Frontal cortex (tissue), 4 donors: ENCODE data around the gene TSPOAP1. TPM values are rescaled to one million over a fixed set of nuclear protein-coding genes. Genes with fewer than 3 reads are reported as not detected.
"Not testable (repeated sequence)": the region's sequence is repeated elsewhere in the genome, so short reads cannot be mapped to it uniquely, and the experiment has no call there.

ENCODE experiments used
- DNase-seq, 2 donors: peaks; one replicate each; pipeline ENCODE4 v3.0.0; 2012; ENCODE audit warnings: low spot score in 2 of 2
- FAIRE-seq: peaks from 2 replicates; lab custom pipeline; 2012; peaks lifted over from hg19 to GRCh38; lab: Jason Lieb, UNC
- total RNA-seq: library from RNA; depleted of rRNA; stranded (reverse); fragments of >200 nt; gene quantifications from one replicate; pipeline ENCODE4 v1.2.3, GENCODE V29; 2014
- donor health status: control.
- donor health status: control.
- donor health status: control.

TSPOAP1 gene
- total RNA-seq, 1 donor from 2014 or later = 31.0 TPM

DNA sequence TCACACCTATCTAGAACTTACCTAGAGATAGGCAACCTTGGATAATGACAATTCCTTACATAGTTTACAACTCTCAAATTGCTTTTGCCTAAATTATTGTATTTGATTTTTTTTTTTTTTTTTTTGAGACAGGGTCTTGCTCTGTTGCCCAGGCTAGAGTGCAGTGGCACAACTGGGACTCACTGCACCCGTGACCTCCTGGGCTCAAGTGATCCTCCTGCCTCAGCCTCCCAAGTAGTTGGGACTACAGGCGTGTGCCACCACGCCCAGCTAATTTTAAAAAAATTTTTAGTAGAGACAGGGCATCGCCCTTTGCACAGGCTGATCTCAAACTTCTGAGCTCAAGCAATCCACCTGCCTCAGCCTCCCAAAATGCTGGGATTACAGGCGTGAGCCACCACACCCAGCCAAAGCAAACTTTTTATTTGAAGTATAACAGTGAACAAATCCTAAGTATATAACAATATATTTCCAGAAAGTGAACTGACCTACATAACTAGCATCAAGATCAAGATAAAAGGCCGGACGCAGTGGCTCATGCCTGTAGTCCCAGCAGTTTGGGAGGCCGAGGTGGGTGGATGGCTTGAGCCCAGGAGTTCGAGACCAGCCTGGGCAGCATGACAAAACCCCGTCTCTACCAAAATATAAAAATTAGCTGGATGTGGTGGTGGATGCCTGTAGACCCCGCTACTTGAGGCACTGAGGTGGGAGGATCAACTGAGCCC is 12.7 kb upstream of the TSPOAP1 start:
- not testable (repeated sequence) for DNase-seq, FAIRE-seq

- FAIRE-seq = no peak
Measured at GRCh38 chr17:58340405-58340876, 11.8 kb upstream of the TSPOAP1 start.

DNA sequence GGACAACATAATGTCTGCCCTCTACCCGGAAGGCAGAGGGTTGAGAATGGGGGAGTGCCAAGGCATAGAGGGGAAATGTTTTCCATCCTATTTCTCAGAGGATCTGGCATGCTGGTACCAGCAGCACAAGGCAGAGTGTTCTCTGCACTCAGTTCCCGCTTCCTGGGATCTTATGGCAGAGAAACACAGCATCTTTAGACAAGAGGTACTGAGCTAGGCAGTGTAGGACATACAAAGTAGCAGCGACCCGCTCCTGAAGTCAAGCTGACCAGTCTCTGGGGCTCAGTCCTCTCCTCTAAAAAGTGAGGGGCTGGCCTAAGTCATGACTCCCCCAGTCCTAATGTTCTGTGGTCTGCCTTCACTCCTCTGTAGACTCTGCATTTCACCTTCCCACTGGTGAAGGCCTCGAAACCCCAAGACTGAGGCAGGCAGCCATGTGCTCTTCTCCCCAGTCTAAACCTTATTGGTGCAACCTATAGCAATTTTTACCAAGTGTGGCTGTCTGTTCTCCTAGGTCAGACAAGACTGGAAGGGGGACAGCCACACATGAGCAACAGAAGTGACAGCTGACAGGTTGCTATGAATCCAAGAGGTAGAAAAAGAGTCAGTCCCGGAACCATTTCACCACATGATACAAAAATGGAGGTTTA is 11.3 kb upstream of the TSPOAP1 start:
- no peak for DNase-seq
- FAIRE-seq = no peak

More at GRCh38 chr17:58340405-58340876, 11.8 kb upstream of the TSPOAP1 start:
- no peak for DNase-seq

- DNase-seq = no peak
- no peak for FAIRE-seq
Measured at GRCh38 chr17:58338841-58339754, 10.5 kb upstream of the TSPOAP1 start.

DNA sequence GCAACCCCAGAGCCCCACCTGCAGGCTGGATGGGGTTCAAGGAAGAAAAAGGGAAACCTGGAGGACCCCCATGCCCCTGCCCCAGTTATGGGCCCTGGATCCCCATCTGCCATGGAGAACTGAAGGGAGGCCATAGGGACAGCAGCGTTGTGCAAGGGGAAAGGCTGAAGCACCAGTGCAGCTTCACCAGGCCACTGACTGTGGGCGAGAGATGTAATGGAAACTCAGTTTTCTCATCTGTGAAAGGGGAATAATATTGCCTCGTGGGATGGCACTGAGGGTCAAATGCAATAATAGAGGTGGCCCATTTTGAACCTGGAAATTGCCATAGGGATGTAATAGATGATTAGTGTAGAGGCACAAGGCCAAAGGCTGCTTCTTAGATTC is 9.9 kb upstream of the TSPOAP1 start:
- FAIRE-seq (no peak), DNase-seq (no peak)

- DNase-seq (no peak), FAIRE-seq (no peak)
Measured at GRCh38 chr17:58337600-58338453, 9.2 kb upstream of the TSPOAP1 start.

GRCh38 chr17:58337210-58337599 is 8.6 kb upstream of the TSPOAP1 start:
- FAIRE-seq (no peak), DNase-seq (no peak)

DNA sequence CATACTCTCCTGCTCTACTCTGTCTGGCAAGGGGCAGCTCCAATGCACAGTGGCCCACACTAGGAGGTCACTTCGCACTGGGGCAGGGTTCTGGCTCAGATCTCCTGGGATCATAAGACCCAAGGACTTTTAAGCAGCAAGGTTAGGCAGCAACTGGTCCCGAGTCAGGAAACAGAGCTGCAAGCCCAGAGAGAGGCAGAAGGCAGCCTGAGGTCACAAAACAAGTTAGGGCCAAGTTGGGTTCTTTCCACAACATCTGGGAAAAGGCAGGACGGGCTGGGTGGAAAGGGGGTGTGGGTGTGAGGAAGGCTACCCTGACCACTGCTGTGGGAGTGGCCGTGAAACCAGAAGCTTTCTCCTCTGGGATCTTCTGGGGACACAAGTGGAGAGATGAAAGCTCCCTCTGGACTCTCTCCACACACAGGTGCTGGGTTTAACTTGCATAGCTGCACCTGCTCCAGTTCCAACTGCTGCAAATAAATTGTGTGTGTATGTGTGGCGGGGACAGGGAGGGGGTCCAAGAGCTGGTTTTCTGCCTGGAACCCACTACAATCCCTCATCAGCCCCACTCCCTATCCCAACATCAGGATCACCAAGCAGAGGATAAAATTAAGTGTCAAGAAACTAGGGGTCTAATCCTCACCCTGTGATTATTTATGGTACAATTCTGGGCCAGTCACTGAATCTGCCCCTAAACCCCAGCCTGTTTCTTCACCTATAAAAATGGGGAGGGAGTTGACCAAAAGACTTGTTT is 8.0 kb upstream of the TSPOAP1 start:
- FAIRE-seq = no peak
- no peak for DNase-seq

DNA sequence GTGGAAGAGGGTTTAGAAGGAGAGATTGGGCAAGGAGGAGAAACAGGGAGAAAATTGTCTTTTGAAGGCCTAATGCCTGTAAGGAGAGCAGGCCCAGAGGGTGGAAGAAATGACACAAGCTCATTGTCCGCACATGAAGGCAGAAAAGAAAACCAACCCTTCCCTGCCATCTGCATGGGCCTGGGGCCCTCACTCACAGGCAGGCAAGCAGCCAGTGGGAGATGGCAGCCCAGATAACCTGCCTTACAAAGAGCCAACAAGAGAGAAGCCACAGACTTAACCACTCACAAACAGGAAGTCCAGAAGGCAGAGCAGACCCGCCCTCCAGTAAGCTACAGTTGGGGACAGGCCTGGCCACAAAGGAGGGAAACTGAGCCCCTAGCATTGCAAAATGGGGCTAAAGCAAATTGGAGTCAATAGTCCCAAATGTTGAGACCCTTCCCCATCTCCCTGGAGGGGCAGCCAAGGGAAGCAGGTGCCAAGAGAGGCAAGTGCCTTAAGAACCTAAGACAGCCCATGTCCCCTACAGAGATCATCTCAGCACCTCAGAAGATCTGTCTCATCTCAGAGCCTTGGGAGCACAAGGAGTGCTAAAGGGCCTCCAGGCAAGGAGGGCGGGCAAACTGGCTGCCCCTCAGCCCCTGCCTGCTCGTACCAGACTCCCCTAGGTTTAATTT is 7.3 kb upstream of the TSPOAP1 start:
- no peak for FAIRE-seq
- no peak for DNase-seq

DNA sequence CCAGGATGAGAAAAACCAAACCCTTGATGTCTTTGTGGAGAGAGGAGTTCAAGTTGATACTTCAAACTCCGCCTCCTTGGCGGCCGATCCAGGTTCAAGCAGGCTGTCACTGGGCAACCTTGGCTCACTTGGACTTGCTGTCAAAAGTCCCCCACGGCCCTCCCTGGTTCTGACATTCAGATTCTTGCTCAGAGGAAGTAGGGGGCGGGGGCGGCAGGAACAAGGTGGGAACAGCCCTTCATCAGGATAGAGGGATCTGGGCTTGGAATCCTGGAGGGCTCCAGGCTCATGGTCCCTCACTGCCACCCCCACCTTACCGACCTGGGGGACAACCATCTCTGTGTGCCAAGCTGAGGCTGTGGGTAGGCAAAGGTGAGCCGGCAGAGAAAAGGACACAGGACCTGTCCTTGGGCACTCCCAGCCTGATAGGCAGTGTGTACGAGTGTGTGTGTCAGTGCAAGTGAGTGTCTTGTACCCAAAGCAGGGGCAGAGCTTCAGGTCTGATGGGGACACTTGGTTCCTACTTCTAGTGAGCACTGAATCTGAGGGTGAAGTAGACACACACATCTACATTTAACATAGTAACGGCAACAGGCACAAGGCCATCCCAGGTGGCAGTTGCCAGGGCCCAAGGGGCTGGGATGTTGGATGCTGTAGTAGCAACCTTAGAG is 6.6 kb upstream of the TSPOAP1 start:
- no peak for DNase-seq
- FAIRE-seq = no peak

DNA sequence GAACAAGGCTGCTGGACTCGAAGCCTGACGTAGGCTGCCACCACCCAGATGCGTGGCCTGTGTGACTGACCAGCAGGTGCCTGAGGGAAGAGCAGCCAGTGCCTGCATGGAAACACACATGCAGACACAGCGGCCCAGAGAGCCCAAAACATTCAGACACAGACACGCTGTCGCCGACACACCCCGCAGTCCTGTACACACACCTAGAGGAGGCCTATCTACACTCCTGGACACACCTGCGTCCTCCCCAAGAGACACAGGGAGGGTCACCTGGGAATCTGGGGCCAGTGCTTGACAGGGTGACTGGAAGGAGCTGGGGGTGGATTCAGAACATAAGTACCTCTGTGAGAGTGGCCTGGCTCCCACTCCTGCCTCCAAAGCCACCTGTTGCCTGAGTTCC is 6.1 kb upstream of the TSPOAP1 start:
- no peak for DNase-seq
- FAIRE-seq = no peak

DNA sequence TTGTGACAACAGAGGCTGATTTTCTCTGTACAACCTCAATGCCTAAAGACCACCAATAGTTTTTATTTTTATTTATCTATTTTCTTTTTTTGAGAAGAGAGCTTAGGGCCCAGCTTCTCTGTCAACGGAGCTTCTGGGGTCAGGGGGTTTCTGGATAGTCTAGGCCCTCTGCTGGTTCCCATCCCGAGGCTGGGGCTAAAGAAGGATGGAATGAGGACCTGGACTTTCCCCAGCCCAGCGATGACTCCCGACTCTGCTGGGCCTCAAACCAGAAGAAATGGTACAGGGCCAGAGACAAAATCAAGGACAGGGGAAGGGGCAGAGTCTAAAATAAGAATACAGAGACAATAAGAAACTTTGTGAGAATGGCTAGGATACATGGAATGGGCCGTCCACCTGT is 5.7 kb upstream of the TSPOAP1 start:
- DNase-seq = no peak
- FAIRE-seq = no peak

- DNase-seq (no peak), FAIRE-seq (no peak)
Measured at GRCh38 chr17:58333736-58334207, 5.2 kb upstream of the TSPOAP1 start.

DNA sequence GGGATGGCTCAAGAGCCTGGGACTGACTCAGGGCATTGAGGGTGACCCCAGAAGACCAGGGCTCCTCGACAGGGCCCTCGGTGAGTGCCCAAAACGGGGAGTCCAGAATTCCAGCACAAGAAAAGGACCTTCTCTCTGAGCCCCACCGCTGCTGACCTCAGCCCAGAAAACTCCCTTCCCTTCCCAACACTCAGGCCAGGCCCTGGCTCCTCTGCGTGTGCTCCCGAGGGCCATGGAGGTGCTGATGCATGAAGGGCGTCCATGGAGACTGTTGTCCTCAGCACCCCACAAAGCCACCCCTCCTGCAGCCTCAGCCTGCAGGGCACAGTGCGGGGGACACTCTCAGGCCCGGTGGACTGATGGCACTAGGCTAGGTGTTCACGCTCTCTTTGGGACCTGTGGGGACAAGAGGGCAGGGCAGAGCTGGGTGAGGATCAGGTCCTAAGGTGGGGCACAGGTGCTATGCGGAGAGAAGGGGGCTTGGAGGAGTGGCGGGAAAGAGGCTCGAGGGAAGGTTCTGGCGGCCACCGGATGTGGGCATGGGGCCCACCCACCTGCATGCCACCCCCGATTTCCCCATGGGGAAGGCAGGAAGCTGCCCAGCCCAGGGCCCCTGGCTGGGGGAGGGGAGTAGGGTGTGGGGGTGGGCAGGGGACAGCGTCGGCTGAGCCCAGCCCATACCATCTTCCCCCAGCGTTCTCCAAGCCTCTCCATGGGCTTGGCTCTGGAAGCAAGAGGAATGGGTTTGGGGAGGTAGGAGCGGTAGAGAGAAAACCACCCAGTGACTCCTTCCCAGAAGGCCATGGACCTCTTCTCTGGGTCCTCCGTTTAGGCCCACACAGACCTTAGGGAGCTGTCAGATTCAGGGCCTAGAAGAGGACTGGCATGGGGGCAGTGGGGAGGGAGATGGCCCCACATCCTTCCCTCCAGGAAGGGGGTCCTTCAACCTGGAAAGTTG is 4.5 kb upstream of the TSPOAP1 start:
- DNase-seq (no peak), FAIRE-seq (no peak)

- FAIRE-seq (no peak), DNase-seq (no peak)
Measured at GRCh38 chr17:58331815-58332777, 3.5 kb upstream of the TSPOAP1 start.
